ENCODE data around the gene PRSS23. TPM values are rescaled to one million over a fixed set of nuclear protein-coding genes. Genes with fewer than 3 reads are reported as not detected.

Gene PRSS23
- total and polyA plus RNA-seq, 10 of the 15 experiments (the other 5 are each of a cell fraction or from before 2014, with no cell fraction given) = 0.03 to 0.39 (median 0.16) TPM; not detected in 5

GRCh38 chr11:86795511-86795910 is 4.8 kb upstream of the PRSS23 start:
- Histone ChIP-seq H3K4me2 (ENCODE audit: control insufficient read depth, insufficient read depth) (no peak overlapping the region), H3K9ac (ENCODE audit: control insufficient read depth, insufficient read depth, low read length) (no peak overlapping the region), H3K9me3 (replicated peaks; ENCODE audit: control insufficient read depth, insufficient read depth, low read length) (no peaks in the 10 kb centered on the region), H3K27ac (ENCODE audit: control insufficient read depth, insufficient read depth) (no peak overlapping the region), H3K4me1 (ENCODE audit: control insufficient read depth, insufficient read depth, low read length) (no peaks in the 10 kb centered on the region), H3K79me2 (ENCODE audit: control insufficient read depth, insufficient read depth, low read length) (no peaks in the 10 kb centered on the region), H4K20me1 (ENCODE audit: control insufficient read depth, insufficient read depth) (no peaks in the 10 kb centered on the region), H3K4me3 (no peak overlapping the region), H3K27me3 (replicated peaks in 1 of 2; ENCODE audit: control insufficient read depth in 2 of 2, insufficient read depth in 2 of 2, low read length in 1 of 2) (peaks cover 2% of the 10 kb centered on the region in 2 experiments), H2AFZ (ENCODE audit: control insufficient read depth, low read depth, low read length) (no peak overlapping the region), H3K36me3 (ENCODE audit: control insufficient read depth in 2 of 2, insufficient read depth in 2 of 2, low read length in 1 of 2) (no peaks in the 10 kb centered on the region)
- no peak for DNase-seq (ENCODE audit: low read depth, low spot score)
- ChIA-PET CTCF (interaction anchor here (1.0 kb wide), 1 partner anchor 12 kb away, joined by 3 read pairs; no protein-coding TSS in a partner anchor), RAD21 (ENCODE audit: unreplicated experiment) (no interaction called here), SMC1A (ENCODE audit: uncharacterized antibody, unreplicated experiment) (no interaction called here), POLR2A (no interaction called here)
- intact Hi-C loops (cut with micrococcal nuclease; ENCODE audit: unreplicated experiment) (no loop called here), in situ Hi-C loops (cut with MboI) (no loop called here)
- whole genome bisulfite sequencing (ENCODE audit: insufficient coverage, insufficient replicate concordance, low lambda C conversion rate, missing lambda C conversion rate) = 78% methylated on average over 2 of the region's 2 CpGs
- no peak for FAIRE-seq
- ATAC-seq = no peak
- no TSS peak for BruUV-seq (replicated peaks)
- TF ChIP-seq PML (IDR thresholded peaks at IDR 0.05; ENCODE audit: low read length) (no peak), GATAD2B (conservative IDR thresholded peaks at IDR 0.05; ENCODE audit: low read depth) (no peak), HDAC2 (IDR thresholded peaks at IDR 0.05) (no peak), CEBPZ (IDR thresholded peaks at IDR 0.05; ENCODE audit: low read depth, low read length) (no peak), SREBF1 (IDR thresholded peaks at IDR 0.05; ENCODE audit: low read length) (no peak), BCL11A (IDR thresholded peaks at IDR 0.05; ENCODE audit: low read depth, low read length) (no peak), ETV6 (conservative IDR thresholded peaks at IDR 0.05 in 1 of 2, IDR thresholded peaks at IDR 0.05 in 1 of 2; ENCODE audit: borderline replicate concordance in 1 of 2, low read depth in 1 of 2) (no peak), ZNF622 (IDR thresholded peaks at IDR 0.05) (no peak), TBL1XR1 (IDR thresholded peaks at IDR 0.05; ENCODE audit: low read depth, low read length) (no peak), MYC (IDR thresholded peaks at IDR 0.05; ENCODE audit: insufficient read depth, insufficient read length, insufficient replicate concordance, low read length, severe bottlenecking) (no peak), TAF1 (IDR thresholded peaks at IDR 0.05; ENCODE audit: borderline replicate concordance, low read depth, low read length) (no peak), NFYB (IDR thresholded peaks at IDR 0.05; ENCODE audit: insufficient read depth, low read depth, low read length) (no peak)
- TF ChIP-seq, protein P1, sequence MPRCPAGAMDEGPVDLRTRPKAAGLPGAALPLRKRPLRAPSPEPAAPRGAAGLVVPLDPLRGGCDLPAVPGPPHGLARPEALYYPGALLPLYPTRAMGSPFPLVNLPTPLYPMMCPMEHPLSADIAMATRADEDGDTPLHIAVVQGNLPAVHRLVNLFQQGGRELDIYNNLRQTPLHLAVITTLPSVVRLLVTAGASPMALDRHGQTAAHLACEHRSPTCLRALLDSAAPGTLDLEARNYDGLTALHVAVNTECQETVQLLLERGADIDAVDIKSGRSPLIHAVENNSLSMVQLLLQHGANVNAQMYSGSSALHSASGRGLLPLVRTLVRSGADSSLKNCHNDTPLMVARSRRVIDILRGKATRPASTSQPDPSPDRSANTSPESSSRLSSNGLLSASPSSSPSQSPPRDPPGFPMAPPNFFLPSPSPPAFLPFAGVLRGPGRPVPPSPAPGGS (IDR thresholded peaks at IDR 0.05; ENCODE audit: borderline replicate concordance, insufficient read depth, low read depth, low read length, poor library complexity, severe bottlenecking) = no peak
- TF ChIP-seq, protein P2, sequence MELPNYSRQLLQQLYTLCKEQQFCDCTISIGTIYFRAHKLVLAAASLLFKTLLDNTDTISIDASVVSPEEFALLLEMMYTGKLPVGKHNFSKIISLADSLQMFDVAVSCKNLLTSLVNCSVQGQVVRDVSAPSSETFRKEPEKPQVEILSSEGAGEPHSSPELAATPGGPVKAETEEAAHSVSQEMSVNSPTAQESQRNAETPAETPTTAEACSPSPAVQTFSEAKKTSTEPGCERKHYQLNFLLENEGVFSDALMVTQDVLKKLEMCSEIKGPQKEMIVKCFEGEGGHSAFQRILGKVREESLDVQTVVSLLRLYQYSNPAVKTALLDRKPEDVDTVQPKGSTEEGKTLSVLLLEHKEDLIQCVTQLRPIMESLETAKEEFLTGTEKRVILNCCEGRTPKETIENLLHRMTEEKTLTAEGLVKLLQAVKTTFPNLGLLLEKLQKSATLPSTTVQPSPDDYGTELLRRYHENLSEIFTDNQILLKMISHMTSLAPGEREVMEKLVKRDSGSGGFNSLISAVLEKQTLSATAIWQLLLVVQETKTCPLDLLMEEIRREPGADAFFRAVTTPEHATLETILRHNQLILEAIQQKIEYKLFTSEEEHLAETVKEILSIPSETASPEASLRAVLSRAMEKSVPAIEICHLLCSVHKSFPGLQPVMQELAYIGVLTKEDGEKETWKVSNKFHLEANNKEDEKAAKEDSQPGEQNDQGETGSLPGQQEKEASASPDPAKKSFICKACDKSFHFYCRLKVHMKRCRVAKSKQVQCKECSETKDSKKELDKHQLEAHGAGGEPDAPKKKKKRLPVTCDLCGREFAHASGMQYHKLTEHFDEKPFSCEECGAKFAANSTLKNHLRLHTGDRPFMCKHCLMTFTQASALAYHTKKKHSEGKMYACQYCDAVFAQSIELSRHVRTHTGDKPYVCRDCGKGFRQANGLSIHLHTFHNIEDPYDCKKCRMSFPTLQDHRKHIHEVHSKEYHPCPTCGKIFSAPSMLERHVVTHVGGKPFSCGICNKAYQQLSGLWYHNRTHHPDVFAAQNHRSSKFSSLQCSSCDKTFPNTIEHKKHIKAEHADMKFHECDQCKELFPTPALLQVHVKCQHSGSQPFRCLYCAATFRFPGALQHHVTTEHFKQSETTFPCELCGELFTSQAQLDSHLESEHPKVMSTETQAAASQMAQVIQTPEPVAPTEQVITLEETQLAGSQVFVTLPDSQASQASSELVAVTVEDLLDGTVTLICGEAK (IDR thresholded peaks at IDR 0.05; ENCODE audit: borderline replicate concordance) = no peak
- TF ChIP-seq, protein P3, sequence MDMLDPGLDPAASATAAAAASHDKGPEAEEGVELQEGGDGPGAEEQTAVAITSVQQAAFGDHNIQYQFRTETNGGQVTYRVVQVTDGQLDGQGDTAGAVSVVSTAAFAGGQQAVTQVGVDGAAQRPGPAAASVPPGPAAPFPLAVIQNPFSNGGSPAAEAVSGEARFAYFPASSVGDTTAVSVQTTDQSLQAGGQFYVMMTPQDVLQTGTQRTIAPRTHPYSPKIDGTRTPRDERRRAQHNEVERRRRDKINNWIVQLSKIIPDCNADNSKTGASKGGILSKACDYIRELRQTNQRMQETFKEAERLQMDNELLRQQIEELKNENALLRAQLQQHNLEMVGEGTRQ (IDR thresholded peaks at IDR 0.05; ENCODE audit: borderline replicate concordance, low read depth, low read length) = no peak
